Measurements from ENCODE around the gene VMP1. TPM values are rescaled to one million over a fixed set of nuclear protein-coding genes. Genes with fewer than 3 reads are reported as not detected.

VMP1 gene
- total RNA-seq, 1 donor from 2014 or later: 314 TPM

- Histone ChIP-seq H3K4me3 (ENCODE audit: insufficient read depth, low read depth, low read length) (no peak overlapping the region), H2AFZ (ENCODE audit: low read depth, low read length) (no peak overlapping the region), H3K4me1 (ENCODE audit: insufficient read depth, low read length) (peaks cover 11% of the 10 kb centered on the region), H3K9ac (ENCODE audit: low read length) (no peak overlapping the region), H3K79me2 (ENCODE audit: insufficient read depth, low read length) (peaks cover 7% of the 10 kb centered on the region), H3K27me3 (ENCODE audit: insufficient read depth, low read length) (no peaks in the 10 kb centered on the region), H3K9me3 (ENCODE audit: insufficient read depth, low read depth, low read length) (no peaks in the 10 kb centered on the region), H4K20me1 (ENCODE audit: insufficient read depth, low read length) (no peaks in the 10 kb centered on the region), H3K4me2 (ENCODE audit: low read length) (no peak overlapping the region), H3K27ac (ENCODE audit: low read depth, low read length) (peak overlapping the region; percentile 64), H3K36me3 (ENCODE audit: insufficient read depth, low read length) (peaks cover 9% of the 10 kb centered on the region)
- DNase-seq (ENCODE audit: low read depth) (peak; percentile 86), FAIRE-seq (no peak)
- H3K27me3 Mint-ChIP-seq (ENCODE audit: low read depth, unreplicated experiment): no peaks in the 10 kb centered on the region
- H3K36me3 Mint-ChIP-seq (ENCODE audit: low read depth, unreplicated experiment): peaks cover 6% of the 10 kb centered on the region
- no peaks in the 10 kb centered on the region for H3K9me3 Mint-ChIP-seq (ENCODE audit: unreplicated experiment)
- TF ChIP-seq CTCF (IDR thresholded peaks at IDR 0.05; ENCODE audit: insufficient read depth, low read depth, low read length) (no peak), EZH2 (IDR thresholded peaks at IDR 0.05; ENCODE audit: insufficient read depth, low read length) (no peak)
- no peak overlapping the region for H3K4me3 Mint-ChIP-seq (ENCODE audit: unreplicated experiment)
- H3K4me1 Mint-ChIP-seq (ENCODE audit: low read depth, unreplicated experiment): peaks cover 18% of the 10 kb centered on the region
- peak overlapping the region; percentile 34 for H3K27ac Mint-ChIP-seq (ENCODE audit: unreplicated experiment)
These were observed 103.4 kb downstream of the VMP1 start for GRCh38 chr17:59810894-59811153.

GRCh38 chr17:59811209-59811608 lies 103.8 kb downstream of the VMP1 start:
- H3K4me1 ChIP-seq (ENCODE audit: insufficient read depth, low read length): peaks cover 13% of the 10 kb centered on the region
- H3K4me2 ChIP-seq (ENCODE audit: low read length): no peak overlapping the region
- no peak overlapping the region for H2AFZ ChIP-seq (ENCODE audit: low read depth, low read length)
- H3K79me2 ChIP-seq (ENCODE audit: insufficient read depth, low read length): peaks cover 4% of the 10 kb centered on the region
- H3K9me3 ChIP-seq (ENCODE audit: insufficient read depth, low read depth, low read length): no peaks in the 10 kb centered on the region
- Mint-ChIP-seq H3K9me3 (ENCODE audit: unreplicated experiment) (no peaks in the 10 kb centered on the region), H3K4me1 (ENCODE audit: low read depth, unreplicated experiment) (peaks cover 22% of the 10 kb centered on the region), H3K36me3 (ENCODE audit: low read depth, unreplicated experiment) (peaks cover 8% of the 10 kb centered on the region), H3K4me3 (ENCODE audit: unreplicated experiment) (no peak overlapping the region), H3K27me3 (ENCODE audit: low read depth, unreplicated experiment) (no peaks in the 10 kb centered on the region), H3K27ac (ENCODE audit: unreplicated experiment) (no peak overlapping the region)
- TF ChIP-seq CTCF (IDR thresholded peaks at IDR 0.05; ENCODE audit: insufficient read depth, low read depth, low read length) (no peak), EZH2 (IDR thresholded peaks at IDR 0.05; ENCODE audit: insufficient read depth, low read length) (no peak)
- no peak overlapping the region for H3K4me3 ChIP-seq (ENCODE audit: insufficient read depth, low read depth, low read length)
- peak overlapping the region; percentile 29 for H3K9ac ChIP-seq (ENCODE audit: low read length)
- FAIRE-seq (no peak), DNase-seq (ENCODE audit: low read depth) (peak; percentile 69)
- H3K27ac ChIP-seq (ENCODE audit: low read depth, low read length): peak overlapping the region; percentile 64
- no peaks in the 10 kb centered on the region for H4K20me1 ChIP-seq (ENCODE audit: insufficient read depth, low read length)
- peaks cover 9% of the 10 kb centered on the region for H3K36me3 ChIP-seq (ENCODE audit: insufficient read depth, low read length)
- H3K27me3 ChIP-seq (ENCODE audit: insufficient read depth, low read length): no peaks in the 10 kb centered on the region

DNA sequence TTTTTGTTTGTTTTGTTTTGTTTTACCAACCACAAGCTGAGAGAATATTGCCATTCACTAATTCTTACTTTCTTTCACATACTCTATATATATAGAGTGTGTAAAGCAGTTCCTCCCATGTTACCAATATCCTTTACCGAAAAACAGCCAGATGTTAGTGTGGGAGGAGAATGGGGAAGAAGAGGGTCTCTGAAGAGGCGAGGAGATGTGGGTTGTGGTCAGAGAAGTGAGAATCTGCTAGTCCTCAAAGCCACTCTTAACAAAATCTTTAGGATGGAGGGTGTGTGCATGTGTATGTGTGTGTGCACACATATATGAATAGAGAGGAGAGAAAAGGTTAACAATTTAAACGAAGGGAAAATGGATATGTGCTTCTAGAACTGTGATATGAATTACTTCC lies 104.7 kb downstream of the VMP1 start:
- Histone ChIP-seq H3K4me2 (ENCODE audit: low read length) (no peak overlapping the region), H2AFZ (ENCODE audit: low read depth, low read length) (no peak overlapping the region), H3K9me3 (ENCODE audit: insufficient read depth, low read depth, low read length) (no peaks in the 10 kb centered on the region), H3K27ac (ENCODE audit: low read depth, low read length) (no peak overlapping the region), H3K4me1 (ENCODE audit: insufficient read depth, low read length) (peaks cover 13% of the 10 kb centered on the region), H3K9ac (ENCODE audit: low read length) (no peak overlapping the region), H3K4me3 (ENCODE audit: insufficient read depth, low read depth, low read length) (no peak overlapping the region), H3K79me2 (ENCODE audit: insufficient read depth, low read length) (no peaks in the 10 kb centered on the region), H3K27me3 (ENCODE audit: insufficient read depth, low read length) (no peaks in the 10 kb centered on the region), H4K20me1 (ENCODE audit: insufficient read depth, low read length) (no peaks in the 10 kb centered on the region), H3K36me3 (ENCODE audit: insufficient read depth, low read length) (peaks cover 9% of the 10 kb centered on the region)
- Mint-ChIP-seq H3K27ac (ENCODE audit: unreplicated experiment) (no peak overlapping the region), H3K4me3 (ENCODE audit: unreplicated experiment) (peak overlapping the region; percentile 21), H3K27me3 (ENCODE audit: low read depth, unreplicated experiment) (no peaks in the 10 kb centered on the region), H3K9me3 (ENCODE audit: unreplicated experiment) (no peaks in the 10 kb centered on the region), H3K4me1 (ENCODE audit: low read depth, unreplicated experiment) (peaks cover 22% of the 10 kb centered on the region), H3K36me3 (ENCODE audit: low read depth, unreplicated experiment) (peaks cover 8% of the 10 kb centered on the region)
- TF ChIP-seq CTCF (IDR thresholded peaks at IDR 0.05; ENCODE audit: insufficient read depth, low read depth, low read length) (no peak), EZH2 (IDR thresholded peaks at IDR 0.05; ENCODE audit: insufficient read depth, low read length) (no peak)
- DNase-seq (ENCODE audit: low read depth) (no peak), FAIRE-seq (no peak)
